Heart left ventricle (tissue), 16 donors: ENCODE data around the gene DLK2. TPM values are rescaled to one million over a fixed set of nuclear protein-coding genes. Genes with fewer than 3 reads are reported as not detected.

Source experiments
- ATAC-seq, 4 donors: fragments of 200-7000 bp; cut with Tn5 transposase; one replicate each; pipeline ENCODE4 v1.9.1; 2020 to 2022; ENCODE audit warnings: moderate library complexity in 4 of 4, mild to moderate bottlenecking in 3 of 4, moderate number of reproducible peaks in 1 of 4
- DNase-seq, 5 donors: peaks; one replicate each; pipeline ENCODE4 v3.0.0-alpha.2; 2020
- H3K27ac ChIP-seq, 12 donors: fragments of 200-600 bp; sonication (generic) in 4 of 12; one replicate each; pipeline versions ENCODE4 v1.5.0 to v1.8.0; 2016 to 2022; ENCODE audit warnings: mild to moderate bottlenecking in 2 of 12
- H3K27me3 ChIP-seq, 9 donors: fragments of 200-600 bp; sonication (generic) in 2 of 9; one replicate each; pipeline versions ENCODE4 v1.5.1 to v1.8.0; 2016 to 2022; ENCODE audit warnings: mild to moderate bottlenecking in 3 of 9
- H3K36me3 ChIP-seq, 9 donors: fragments of 200-600 bp; sonication (generic) in 2 of 9; one replicate each; pipeline versions ENCODE4 v1.5.0 to v1.8.0; 2018 to 2022; ENCODE audit warnings: mild to moderate bottlenecking in 2 of 9
- H3K4me1 ChIP-seq, 12 donors: fragments of 200-600 bp; sonication (generic) in 4 of 12; one replicate each; pipeline versions ENCODE4 v1.5.0 to v1.8.0; 2016 to 2022; ENCODE audit warnings: mild to moderate bottlenecking in 3 of 12
- H3K4me3 ChIP-seq, 12 donors: fragments of 200-600 bp; sonication (generic) in 4 of 12; one replicate each; pipeline versions ENCODE4 v1.5.0 to v1.8.0; 2017 to 2022; ENCODE audit warnings: mild to moderate bottlenecking in 9 of 12, moderate library complexity in 4 of 12
- H3K9me3 ChIP-seq, 12 donors: fragments of 200-600 bp; sonication (generic) in 4 of 12; one replicate each; pipeline versions ENCODE4 v1.5.0 to v1.8.0; 2016 to 2022; ENCODE audit warnings: mild to moderate bottlenecking in 1 of 12
- POLR2A ChIP-seq, 2 donors: fragments of 450-650 bp; IDR thresholded peaks; one replicate each; pipeline ENCODE4 v1.6.1; 2017; ENCODE audit warnings: antibody characterized with exemption in 2 of 2, mild to moderate bottlenecking in 2 of 2, moderate library complexity in 2 of 2
- WGBS, 4 donors: extraction: QIAGEN DNeasy Blood & Tissue Kit in 2 of 4; methylation state at CpG; one replicate each; pipeline versions ENCODE4 v1.1.5 to v1.1.7; 2013 to 2018; 5-methylcytosine and 5-hydroxymethylcytosine counted together
- intact Hi-C, 10 donors: fragments of 100-400 bp; cut with DNase I; formaldehyde crosslinking; loops; one replicate each; pipeline versions ENCODE4 v1.11.1 to v1.14.2; 2022
- polyA plus RNA-seq, 2 donors: library from polyadenylated mRNA; stranded (reverse); fragments of 200-250 nt; gene quantifications; one replicate each; pipeline ENCODE4 v1.2.3, GENCODE V29; 2013
- total RNA-seq, 9 donors: library from RNA; depleted of rRNA in 2 of 9; stranded (reverse); fragments of >200 nt in 2 of 9; fragmentation: NEBNext Ultra II Directional in 3 of 9; extraction: Animal tissue kit (Norgen Biotek cat#: 25700) in 3 of 9; gene quantifications; one replicate each; pipeline versions ENCODE4 v1.1.0 to v1.2.4, GENCODE V29; 2016 to 2023
- TF ChIP-seq, protein P1 (sequence below), 12 donors: fragments of 200-600 bp; sonication (generic) in 4 of 12; IDR thresholded peaks; one replicate each; pipeline versions ENCODE4 v1.5.0 to v1.8.0; 2018 to 2022; ENCODE audit warnings: antibody characterized with exemption in 12 of 12, mild to moderate bottlenecking in 5 of 12
- donor health status: ischemic (EF 13 %, LVEDD 7.1; RV severe dilation, severe dysfunction).
- donor health status: healthy with polysubstance abuse.
- donor health status: DM: no; HTN: yes; CAD: no.
- donor health status: DM: no; HTN: no; CAD: no.
- donor health status: ischemic (EF 25% LVEDD 6.9; RV normal size, moderate dysfunction).
- donor health status: ischemic (EF 25% LVEDD 5.7; RV mildly dilated, moderate dysfunction).
- donor health status: healthy.
- donor health status: DM: yes; HTN: yes; CAD: no.
- donor health status: ischemic (EF 35%, LVEDD 5.7; RV mildly dilated, moderate dysfunction).
- donor health status: nonischemic (EF 11% LVEDD 7.7; RV severe dilation, severe dysfunction).
- donor health status: DM: yes; HTN: yes; CAD: no.
- donor health status: PGD.
- donor health status: ischemic (EF 29% LVEDD 5.4; RV normal size, mild dysfunction).
- donor health status: nonischemic (EF 23%, LVEDD 6.1; RV moderate dilation, normal function).

Gene DLK2
- total and polyA plus RNA-seq, 11 donors: 0.61 to 8.1 (median 2.7) TPM

DNA sequence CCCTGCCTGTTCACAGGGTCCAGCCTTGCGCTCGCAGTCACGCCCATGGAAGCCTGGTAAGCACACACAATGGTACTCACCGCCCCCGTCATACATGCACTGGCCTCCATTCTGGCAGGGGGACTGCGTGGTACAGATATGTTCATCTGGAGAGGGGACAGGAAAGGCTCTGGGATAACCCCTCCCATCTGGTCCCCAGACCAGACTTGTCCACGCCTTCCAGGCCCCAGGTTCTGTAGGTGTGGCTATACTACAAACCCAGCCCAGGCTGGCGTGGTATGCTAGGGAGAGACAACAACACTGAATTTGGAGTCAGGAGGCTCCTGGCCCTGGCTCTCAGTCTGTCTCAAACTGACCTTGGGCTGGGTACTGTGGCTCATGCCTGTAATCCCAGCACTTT is 3.4 kb downstream of the DLK2 start:
- H3K27me3 ChIP-seq: peaks cover 0 to 24% (median 6%) of the 10 kb centered on the region in 9 donors
- TF ChIP-seq POLR2A (IDR thresholded peaks at IDR 0.05): no peak
- TF ChIP-seq, protein P1, sequence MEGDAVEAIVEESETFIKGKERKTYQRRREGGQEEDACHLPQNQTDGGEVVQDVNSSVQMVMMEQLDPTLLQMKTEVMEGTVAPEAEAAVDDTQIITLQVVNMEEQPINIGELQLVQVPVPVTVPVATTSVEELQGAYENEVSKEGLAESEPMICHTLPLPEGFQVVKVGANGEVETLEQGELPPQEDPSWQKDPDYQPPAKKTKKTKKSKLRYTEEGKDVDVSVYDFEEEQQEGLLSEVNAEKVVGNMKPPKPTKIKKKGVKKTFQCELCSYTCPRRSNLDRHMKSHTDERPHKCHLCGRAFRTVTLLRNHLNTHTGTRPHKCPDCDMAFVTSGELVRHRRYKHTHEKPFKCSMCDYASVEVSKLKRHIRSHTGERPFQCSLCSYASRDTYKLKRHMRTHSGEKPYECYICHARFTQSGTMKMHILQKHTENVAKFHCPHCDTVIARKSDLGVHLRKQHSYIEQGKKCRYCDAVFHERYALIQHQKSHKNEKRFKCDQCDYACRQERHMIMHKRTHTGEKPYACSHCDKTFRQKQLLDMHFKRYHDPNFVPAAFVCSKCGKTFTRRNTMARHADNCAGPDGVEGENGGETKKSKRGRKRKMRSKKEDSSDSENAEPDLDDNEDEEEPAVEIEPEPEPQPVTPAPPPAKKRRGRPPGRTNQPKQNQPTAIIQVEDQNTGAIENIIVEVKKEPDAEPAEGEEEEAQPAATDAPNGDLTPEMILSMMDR (IDR thresholded peaks at IDR 0.05): no peak
- no peaks in the 10 kb centered on the region for H3K9me3 ChIP-seq
- DNase-seq (no peak), ATAC-seq (no peak)
- peaks cover 0 to 31% (median 7%) of the 10 kb centered on the region in 12 donors for H3K4me1 ChIP-seq
- peak overlapping the region in 1 of 12 donors; percentile 13 for H3K27ac ChIP-seq
- 89 to 95% (median 93%) methylated on average over 8 of the region's 8 CpGs for WGBS, 4 donors
- no peak overlapping the region for H3K4me3 ChIP-seq
- H3K36me3 ChIP-seq: peaks cover 0 to 64% (median 47%) of the 10 kb centered on the region in 9 donors
- intact Hi-C loops: loop anchor here in 1 of 10 donors (10.0 kb wide), 1 partner anchor 67 kb away; no protein-coding TSS in a partner anchor

- peaks cover 0 to 67% (median 48%) of the 10 kb centered on the region in 9 donors for H3K36me3 ChIP-seq
- 67 to 82% (median 70%) methylated on average over 3 to 4 of the region's 4 CpGs for WGBS, 4 donors
- intact Hi-C loops: loop anchor here in 1 of 10 donors (10.0 kb wide), 1 partner anchor 67 kb away; no protein-coding TSS in a partner anchor
- no peaks in the 10 kb centered on the region for H3K9me3 ChIP-seq
- ATAC-seq (peak in 3 of 4 donors; percentile 60 to 61 (median 61)), DNase-seq (no peak)
- peak overlapping the region in 5 of 12 donors; percentile 13 to 50 (median 18) for H3K27ac ChIP-seq
- no peak for TF ChIP-seq POLR2A (IDR thresholded peaks at IDR 0.05)
- TF ChIP-seq, protein P1 (IDR thresholded peaks at IDR 0.05): no peak
- H3K4me1 ChIP-seq: peaks cover 0 to 31% (median 7%) of the 10 kb centered on the region in 12 donors
- no peak overlapping the region for H3K4me3 ChIP-seq
- H3K27me3 ChIP-seq: peaks cover 0 to 21% (median 5%) of the 10 kb centered on the region in 9 donors
Observed at GRCh38 chr6:43451348-43451747, 4.0 kb downstream of the DLK2 start.

DNA sequence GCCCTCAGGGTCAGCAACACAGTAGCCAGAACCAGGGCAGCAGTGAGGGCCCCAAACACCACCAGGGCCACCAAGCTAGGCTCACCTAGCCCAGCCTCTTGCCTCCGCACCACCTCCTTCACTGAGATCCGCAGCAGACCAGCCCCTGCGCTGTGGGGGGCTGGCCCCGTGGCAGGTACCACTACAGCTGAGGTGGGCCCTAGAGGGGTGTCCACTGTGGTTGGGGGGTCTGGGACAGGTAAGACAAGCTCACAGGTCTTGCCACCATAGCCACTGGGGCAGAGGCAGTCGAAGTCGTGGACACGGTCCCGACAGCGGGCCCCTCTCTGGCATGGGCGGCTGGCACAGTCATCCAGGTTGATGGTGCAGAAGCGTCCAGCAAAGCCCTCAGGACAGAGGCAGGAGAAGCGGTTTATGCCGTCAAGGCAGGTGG is 4.6 kb downstream of the DLK2 start:
- ATAC-seq (no peak), DNase-seq (no peak)
- peaks cover 0 to 27% (median 6%) of the 10 kb centered on the region in 12 donors for H3K4me1 ChIP-seq
- peak overlapping the region in 4 of 12 donors; percentile 14 to 50 (median 20) for H3K27ac ChIP-seq
- peaks cover 0 to 14% (median 0%) of the 10 kb centered on the region in 9 donors for H3K27me3 ChIP-seq
- 91 to 100% (median 96%) methylated on average over 5 to 13 of the region's 13 CpGs for WGBS, 4 donors
- intact Hi-C loops: loop anchor here in 1 of 10 donors (10.0 kb wide), 1 partner anchor 66 kb away; no protein-coding TSS in a partner anchor
- H3K36me3 ChIP-seq: peaks cover 0 to 73% (median 54%) of the 10 kb centered on the region in 9 donors
- H3K9me3 ChIP-seq: no peaks in the 10 kb centered on the region
- TF ChIP-seq, protein P1 (IDR thresholded peaks at IDR 0.05): no peak
- no peak for TF ChIP-seq POLR2A (IDR thresholded peaks at IDR 0.05)
- no peak overlapping the region for H3K4me3 ChIP-seq

GRCh38 chr6:43448916-43449315 is 6.4 kb downstream of the DLK2 start:
- WGBS, 4 donors: 74 to 84% (median 81%) methylated on average over 4 of the region's 4 CpGs
- no peak for DNase-seq
- no peaks in the 10 kb centered on the region for H3K27me3 ChIP-seq
- H3K4me1 ChIP-seq: peaks cover 0 to 9% (median 0%) of the 10 kb centered on the region in 12 donors
- peaks cover 0 to 91% (median 71%) of the 10 kb centered on the region in 9 donors for H3K36me3 ChIP-seq
- no peak overlapping the region for H3K27ac ChIP-seq
- no peak for ATAC-seq
- no peak for TF ChIP-seq POLR2A (IDR thresholded peaks at IDR 0.05)
- TF ChIP-seq, protein P1 (IDR thresholded peaks at IDR 0.05): no peak
- intact Hi-C loops: loop anchor here in 1 of 10 donors (10.0 kb wide), 1 partner anchor 64 kb away; no protein-coding TSS in a partner anchor
- H3K4me3 ChIP-seq: no peak overlapping the region
- no peaks in the 10 kb centered on the region for H3K9me3 ChIP-seq
